ENCODE measurements around the gene MIGA2. TPM values are rescaled to one million over a fixed set of nuclear protein-coding genes. Genes with fewer than 3 reads are reported as not detected.

MIGA2 gene
- total and polyA plus RNA-seq, 4 donors = 8.0 to 42.6 (median 16.9) TPM

GRCh38 chr9:129076640-129077037, 40.2 kb downstream of the MIGA2 start:
- no peaks in the 10 kb centered on the region for H3K9me3 ChIP-seq (ENCODE audit: control insufficient read depth in 4 of 4, low read length in 3 of 4)
- peaks cover 16 to 64% (median 52%) of the 10 kb centered on the region in 4 donors for H3K4me1 ChIP-seq (ENCODE audit: control insufficient read depth in 4 of 4, insufficient read depth in 4 of 4, low read length in 3 of 4)
- H3K4me3 ChIP-seq (ENCODE audit: low read depth in 1 of 3, low read length in 3 of 3) = no peak overlapping the region
- H3K36me3 ChIP-seq (ENCODE audit: control insufficient read depth in 4 of 4, insufficient read depth in 3 of 4, low read depth in 1 of 4, low read length in 3 of 4) = no peaks in the 10 kb centered on the region
- H3K9ac ChIP-seq (ENCODE audit: low read depth in 1 of 2, low read length in 2 of 2) = no peak overlapping the region
- peak overlapping the region; percentile 46 to 48 for H3K27ac ChIP-seq (ENCODE audit: low read depth in 1 of 2, low read length in 2 of 2)
- TF ChIP-seq ATF3 (IDR thresholded peaks at IDR 0.05) = no peak
- TF ChIP-seq TAF1 (conservative IDR thresholded peaks at IDR 0.05) = no peak
- no peak for TF ChIP-seq JUND (IDR thresholded peaks at IDR 0.05)
- TF ChIP-seq HNF4G (IDR thresholded peaks at IDR 0.05) = no peak
- TF ChIP-seq NR2F2 (IDR thresholded peaks at IDR 0.05) = no peak
- TF ChIP-seq ZBTB33 (IDR thresholded peaks at IDR 0.05) = no peak
- TF ChIP-seq RXRA (IDR thresholded peaks at IDR 0.05) = no peak
- TF ChIP-seq EGR1 (IDR thresholded peaks at IDR 0.05; ENCODE audit: low read depth in 2 of 2) = no peak
- no peak for TF ChIP-seq CTCF (IDR thresholded peaks at IDR 0.05; ENCODE audit: low read depth, low read length, missing input control)
- no peak for TF ChIP-seq SP1 (IDR thresholded peaks at IDR 0.05)
- no peak for TF ChIP-seq RAD21 (IDR thresholded peaks at IDR 0.05)
- TF ChIP-seq REST (IDR thresholded peaks at IDR 0.05) = no peak
- TF ChIP-seq YY1 (IDR thresholded peaks at IDR 0.05) = no peak
- no peak for TF ChIP-seq GABPA (IDR thresholded peaks at IDR 0.05 in 1 of 2, conservative IDR thresholded peaks at IDR 0.05 in 1 of 2)
- 92% methylated on average over 11 of the region's 11 CpGs for WGBS
- no peaks in the 10 kb centered on the region for H3K27me3 ChIP-seq (ENCODE audit: control insufficient read depth in 4 of 4, insufficient read depth in 4 of 4, low read length in 3 of 4)
- DNase-seq (ENCODE audit: low spot score) = no peak

GRCh38 chr9:129077236-129077635, 40.8 kb downstream of the MIGA2 start:
- no peak overlapping the region for H3K9ac ChIP-seq (ENCODE audit: low read depth in 1 of 2, low read length in 2 of 2)
- no peak for DNase-seq (ENCODE audit: low spot score)
- H3K27ac ChIP-seq (ENCODE audit: low read depth in 1 of 2, low read length in 2 of 2) = peak overlapping the region; percentile 46 to 48
- no peaks in the 10 kb centered on the region for H3K27me3 ChIP-seq (ENCODE audit: control insufficient read depth in 4 of 4, insufficient read depth in 4 of 4, low read length in 3 of 4)
- no peak overlapping the region for H3K4me3 ChIP-seq (ENCODE audit: low read depth in 1 of 3, low read length in 3 of 3)
- peak; percentile 57 to 82 for TF ChIP-seq RXRA (IDR thresholded peaks at IDR 0.05)
- TF ChIP-seq SP1 (IDR thresholded peaks at IDR 0.05) = peak; percentile 36
- no peak for TF ChIP-seq TAF1 (conservative IDR thresholded peaks at IDR 0.05)
- peak; percentile 39 to 44 for TF ChIP-seq HNF4A (conservative IDR thresholded peaks at IDR 0.05)
- no peak for TF ChIP-seq MAX (IDR thresholded peaks at IDR 0.05)
- 35% methylated on average over 10 of the region's 10 CpGs for WGBS
- H3K9me3 ChIP-seq (ENCODE audit: control insufficient read depth in 4 of 4, low read length in 3 of 4) = no peaks in the 10 kb centered on the region
- H3K4me1 ChIP-seq (ENCODE audit: control insufficient read depth in 4 of 4, insufficient read depth in 4 of 4, low read length in 3 of 4) = peaks cover 18 to 64% (median 53%) of the 10 kb centered on the region in 4 donors
- no peaks in the 10 kb centered on the region for H3K36me3 ChIP-seq (ENCODE audit: control insufficient read depth in 4 of 4, insufficient read depth in 3 of 4, low read depth in 1 of 4, low read length in 3 of 4)
